GM23338 (cell line): Measurements from ENCODE around the gene SYNPO2. TPM values are rescaled to one million over a fixed set of nuclear protein-coding genes. Genes with fewer than 3 reads are reported as not detected.
A peak's percentile ranks its signal among the peaks of the same experiment; 100 is the strongest.
"Not testable (repeated sequence)": the region's sequence is repeated elsewhere in the genome, so short reads cannot be mapped to it uniquely, and the experiment has no call there.

Source experiments
- ATAC-seq: fragments of 200-7000 bp; cut with Tn5 transposase; 3 replicates; pipeline ENCODE4 v1.9.1; 2020
- DNase-seq: peaks from one replicate; pipeline ENCODE4 v3.0.0-alpha.2; 2015; ENCODE audit warnings: low spot score
- H2AFZ ChIP-seq: fragments of 200-600 bp; sonication (generic); 2 replicates; pipeline ENCODE4 v1.8.0; 2016; ENCODE audit warnings: antibody characterized with exemption, mild to moderate bottlenecking, moderate library complexity
- H3F3A ChIP-seq: fragments of 200-600 bp; sonication (generic); replicated peaks from 2 replicates; pipeline ENCODE4 v1.8.0; 2017; ENCODE audit warnings: antibody characterized with exemption, mixed run types, low read depth
- H3K27ac ChIP-seq: fragments of 200-600 bp; sonication (generic); 2 replicates; pipeline ENCODE4 v1.6.1; 2016; ENCODE audit warnings: low read depth
- H3K27me3 ChIP-seq: fragments of 200-600 bp; sonication (generic); 2 replicates; pipeline ENCODE4 v1.8.0; 2016; ENCODE audit warnings: mild to moderate bottlenecking, mixed run types, moderate library complexity; ENCODE audit not compliant: insufficient read depth
- H3K36me3 ChIP-seq: fragments of 200-600 bp; sonication (generic); 2 replicates; pipeline ENCODE4 v1.8.0; 2016; ENCODE audit warnings: mild to moderate bottlenecking; ENCODE audit not compliant: insufficient read depth
- H3K4me1 ChIP-seq: fragments of 200-600 bp; sonication (generic); 2 replicates; pipeline ENCODE4 v1.8.0; 2016; ENCODE audit warnings: mild to moderate bottlenecking, moderate library complexity; ENCODE audit not compliant: insufficient read depth
- H3K4me2 ChIP-seq: fragments of 200-600 bp; sonication (generic); 2 replicates; pipeline ENCODE4 v1.7.1; 2017; ENCODE audit warnings: mixed run types
- H3K4me3 ChIP-seq: fragments of 200-600 bp; sonication (generic); 2 replicates; pipeline ENCODE4 v1.6.1; 2016; ENCODE audit warnings: mixed run types
- H3K79me2 ChIP-seq: fragments of 200-600 bp; sonication (generic); replicated peaks from 2 replicates; pipeline ENCODE4 v1.8.0; 2017; ENCODE audit warnings: mild to moderate bottlenecking; ENCODE audit not compliant: insufficient read depth
- H3K9me2 ChIP-seq: fragments of 200-600 bp; sonication (generic); 2 replicates; pipeline ENCODE4 v1.8.0; 2017; ENCODE audit not compliant: insufficient read depth
- H4K20me1 ChIP-seq: fragments of 200-600 bp; sonication (generic); replicated peaks from 2 replicates; pipeline ENCODE4 v1.8.0; 2017; ENCODE audit warnings: mild to moderate bottlenecking; ENCODE audit not compliant: insufficient read depth
- H3K27ac Mint-ChIP-seq: 2 replicates; pipeline ENCODE4 v1.8.0; 2020; ENCODE audit warnings: inconsistent platforms, mild to moderate bottlenecking, moderate library complexity, mixed read lengths
- H3K27me3 Mint-ChIP-seq: 3 replicates; pipeline ENCODE4 v1.8.0; 2022; ENCODE audit warnings: low read depth, mild to moderate bottlenecking, moderate library complexity, mixed read lengths, inconsistent platforms; ENCODE audit not compliant: insufficient read depth, poor library complexity
- H3K36me3 Mint-ChIP-seq: 3 replicates; pipeline ENCODE4 v1.8.0; 2021; ENCODE audit warnings: low read depth, mild to moderate bottlenecking, inconsistent platforms, moderate library complexity, mixed read lengths
- H3K4me1 Mint-ChIP-seq: 3 replicates; pipeline ENCODE4 v1.8.0; 2020; ENCODE audit warnings: mild to moderate bottlenecking, inconsistent platforms, mixed read lengths
- H3K4me3 Mint-ChIP-seq: 3 replicates; pipeline ENCODE4 v1.8.0; 2021; ENCODE audit warnings: moderate library complexity, mild to moderate bottlenecking, inconsistent platforms, mixed read lengths
- H3K9me3 Mint-ChIP-seq: 3 replicates; pipeline ENCODE4 v1.8.0; 2020; ENCODE audit warnings: moderate library complexity, mild to moderate bottlenecking, inconsistent platforms, mixed read lengths
- ETS1 ChIP-seq: IDR thresholded peaks from 2 replicates; pipeline ENCODE4 v1.6.1; 2016; ENCODE audit warnings: antibody characterized with exemption
- NANOG ChIP-seq: IDR thresholded peaks from 2 replicates; pipeline ENCODE4 v1.6.1; 2016; ENCODE audit warnings: antibody characterized with exemption, borderline replicate concordance
- ZNF331 ChIP-seq: fragments of 250-450 bp; sonication (Bioruptor Pico); IDR thresholded peaks from 2 replicates; pipeline ENCODE4 v1.5.0; 2020; ENCODE audit warnings: low read depth, mild to moderate bottlenecking, moderate library complexity
- polyA plus RNA-seq: library from polyadenylated mRNA; unstranded; fragments of >200 nt; fragmentation: Nextera tagmentation; extraction: Ambion mirVana; gene quantifications from 2 replicates; pipeline ENCODE4 v1.2.1, GENCODE V29; 2016
- total RNA-seq: library from RNA; depleted of rRNA; stranded (reverse); fragments of >200 nt; shearing (Covaris generic); gene quantifications from 2 replicates; pipeline ENCODE4 v1.2.3, GENCODE V29; 2014
- TF ChIP-seq, protein P1 (sequence below): fragments of 250-450 bp; sonication (Bioruptor Pico); IDR thresholded peaks from 2 replicates; pipeline ENCODE4 v1.5.0; 2020; ENCODE audit warnings: mild to moderate bottlenecking, moderate library complexity

Gene SYNPO2
- total and polyA plus RNA-seq, 2 experiments from 2014 or later: 2.1 to 3.4 TPM

- not testable (repeated sequence) for DNase-seq, ATAC-seq, H3K4me3 Mint-ChIP-seq, H3K27ac Mint-ChIP-seq, H3K4me3 ChIP-seq, H3K9me2 ChIP-seq, H4K20me1 ChIP-seq, H3K9me3 Mint-ChIP-seq, H3K27me3 ChIP-seq, H3K4me2 ChIP-seq, H3K27ac ChIP-seq, H3K36me3 ChIP-seq, H3K36me3 Mint-ChIP-seq, H3K27me3 Mint-ChIP-seq, H3F3A ChIP-seq, H3K79me2 ChIP-seq, H2AFZ ChIP-seq
- H3K4me1 ChIP-seq: peaks cover 51% of the 10 kb centered on the region
- H3K4me1 Mint-ChIP-seq: peaks cover 33% of the 10 kb centered on the region
Measured at GRCh38 chr4:119022520-119022919, 133.9 kb downstream of the SYNPO2 start.

- peaks cover 33% of the 10 kb centered on the region for H3K4me1 Mint-ChIP-seq
- Histone ChIP-seq H2AFZ (no peak overlapping the region), H4K20me1 (no peaks in the 10 kb centered on the region), H3K4me1 (peaks cover 59% of the 10 kb centered on the region), H3K36me3 (no peaks in the 10 kb centered on the region), H3F3A (no peaks in the 10 kb centered on the region), H3K27me3 (no peaks in the 10 kb centered on the region), H3K79me2 (no peaks in the 10 kb centered on the region), H3K4me2 (peak overlapping the region; percentile 61), H3K9me2 (no peaks in the 10 kb centered on the region), H3K4me3 (peak overlapping the region; percentile 31; the same call in 1 of the 2 replicates), H3K27ac (peak overlapping the region; percentile 0; the same call in 1 of the 2 replicates)
- ATAC-seq (no peak), DNase-seq (no peak)
- TF ChIP-seq NANOG (peak; percentile 85), ETS1 (no peak), ZNF331 (CRISPR knock-in tag) (no peak)
- TF ChIP-seq, protein P1, sequence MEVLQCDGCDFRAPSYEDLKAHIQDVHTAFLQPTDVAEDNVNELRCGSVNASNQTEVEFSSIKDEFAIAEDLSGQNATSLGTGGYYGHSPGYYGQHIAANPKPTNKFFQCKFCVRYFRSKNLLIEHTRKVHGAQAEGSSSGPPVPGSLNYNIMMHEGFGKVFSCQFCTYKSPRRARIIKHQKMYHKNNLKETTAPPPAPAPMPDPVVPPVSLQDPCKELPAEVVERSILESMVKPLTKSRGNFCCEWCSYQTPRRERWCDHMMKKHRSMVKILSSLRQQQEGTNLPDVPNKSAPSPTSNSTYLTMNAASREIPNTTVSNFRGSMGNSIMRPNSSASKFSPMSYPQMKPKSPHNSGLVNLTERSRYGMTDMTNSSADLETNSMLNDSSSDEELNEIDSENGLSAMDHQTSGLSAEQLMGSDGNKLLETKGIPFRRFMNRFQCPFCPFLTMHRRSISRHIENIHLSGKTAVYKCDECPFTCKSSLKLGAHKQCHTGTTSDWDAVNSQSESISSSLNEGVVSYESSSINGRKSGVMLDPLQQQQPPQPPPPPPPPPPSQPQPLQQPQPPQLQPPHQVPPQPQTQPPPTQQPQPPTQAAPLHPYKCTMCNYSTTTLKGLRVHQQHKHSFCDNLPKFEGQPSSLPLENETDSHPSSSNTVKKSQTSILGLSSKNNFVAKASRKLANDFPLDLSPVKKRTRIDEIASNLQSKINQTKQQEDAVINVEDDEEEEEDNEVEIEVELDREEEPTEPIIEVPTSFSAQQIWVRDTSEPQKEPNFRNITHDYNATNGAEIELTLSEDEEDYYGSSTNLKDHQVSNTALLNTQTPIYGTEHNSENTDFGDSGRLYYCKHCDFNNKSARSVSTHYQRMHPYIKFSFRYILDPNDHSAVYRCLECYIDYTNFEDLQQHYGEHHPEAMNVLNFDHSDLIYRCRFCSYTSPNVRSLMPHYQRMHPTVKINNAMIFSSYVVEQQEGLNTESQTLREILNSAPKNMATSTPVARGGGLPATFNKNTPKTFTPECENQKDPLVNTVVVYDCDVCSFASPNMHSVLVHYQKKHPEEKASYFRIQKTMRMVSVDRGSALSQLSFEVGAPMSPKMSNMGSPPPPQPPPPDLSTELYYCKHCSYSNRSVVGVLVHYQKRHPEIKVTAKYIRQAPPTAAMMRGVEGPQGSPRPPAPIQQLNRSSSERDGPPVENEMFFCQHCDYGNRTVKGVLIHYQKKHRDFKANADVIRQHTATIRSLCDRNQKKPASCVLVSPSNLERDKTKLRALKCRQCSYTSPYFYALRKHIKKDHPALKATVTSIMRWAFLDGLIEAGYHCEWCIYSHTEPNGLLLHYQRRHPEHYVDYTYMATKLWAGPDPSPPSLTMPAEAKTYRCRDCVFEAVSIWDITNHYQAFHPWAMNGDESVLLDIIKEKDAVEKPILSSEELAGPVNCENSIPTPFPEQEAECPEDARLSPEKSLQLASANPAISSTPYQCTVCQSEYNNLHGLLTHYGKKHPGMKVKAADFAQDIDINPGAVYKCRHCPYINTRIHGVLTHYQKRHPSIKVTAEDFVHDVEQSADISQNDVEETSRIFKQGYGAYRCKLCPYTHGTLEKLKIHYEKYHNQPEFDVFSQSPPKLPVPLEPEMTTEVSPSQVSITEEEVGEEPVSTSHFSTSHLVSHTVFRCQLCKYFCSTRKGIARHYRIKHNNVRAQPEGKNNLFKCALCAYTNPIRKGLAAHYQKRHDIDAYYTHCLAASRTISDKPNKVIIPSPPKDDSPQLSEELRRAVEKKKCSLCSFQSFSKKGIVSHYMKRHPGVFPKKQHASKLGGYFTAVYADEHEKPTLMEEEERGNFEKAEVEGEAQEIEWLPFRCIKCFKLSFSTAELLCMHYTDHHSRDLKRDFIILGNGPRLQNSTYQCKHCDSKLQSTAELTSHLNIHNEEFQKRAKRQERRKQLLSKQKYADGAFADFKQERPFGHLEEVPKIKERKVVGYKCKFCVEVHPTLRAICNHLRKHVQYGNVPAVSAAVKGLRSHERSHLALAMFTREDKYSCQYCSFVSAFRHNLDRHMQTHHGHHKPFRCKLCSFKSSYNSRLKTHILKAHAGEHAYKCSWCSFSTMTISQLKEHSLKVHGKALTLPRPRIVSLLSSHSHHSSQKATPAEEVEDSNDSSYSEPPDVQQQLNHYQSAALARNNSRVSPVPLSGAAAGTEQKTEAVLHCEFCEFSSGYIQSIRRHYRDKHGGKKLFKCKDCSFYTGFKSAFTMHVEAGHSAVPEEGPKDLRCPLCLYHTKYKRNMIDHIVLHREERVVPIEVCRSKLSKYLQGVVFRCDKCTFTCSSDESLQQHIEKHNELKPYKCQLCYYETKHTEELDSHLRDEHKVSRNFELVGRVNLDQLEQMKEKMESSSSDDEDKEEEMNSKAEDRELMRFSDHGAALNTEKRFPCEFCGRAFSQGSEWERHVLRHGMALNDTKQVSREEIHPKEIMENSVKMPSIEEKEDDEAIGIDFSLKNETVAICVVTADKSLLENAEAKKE (CRISPR knock-in tag): peak; percentile 89
- 0 out of 3 replicates have a peak overlapping the region, but pooled peaks have one; percentile 16 for H3K4me3 Mint-ChIP-seq
- no peaks in the 10 kb centered on the region for H3K36me3 Mint-ChIP-seq
- H3K27me3 Mint-ChIP-seq: no peaks in the 10 kb centered on the region
- H3K27ac Mint-ChIP-seq: no peak overlapping the region
- no peaks in the 10 kb centered on the region for H3K9me3 Mint-ChIP-seq
Measured at GRCh38 chr4:119024102-119024501, 135.4 kb downstream of the SYNPO2 start.
